A549 (cell line): ENCODE measurements around the gene KRT13.

Experiments used
- CTCF ChIP-seq: fragments of >200 bp; sonication (Bioruptor Twin); formaldehyde crosslinking; IDR thresholded peaks from 3 replicates; pipeline ENCODE4 v1.5.1; 2016
- EP300 ChIP-seq, 2 experiments: fragments of >200 bp; sonication (Bioruptor Twin); formaldehyde crosslinking; IDR thresholded peaks; 2 replicates in 1 of 2; 3 replicates in 1 of 2; pipeline ENCODE4 v1.6.1; 2016 to 2017
- JUNB ChIP-seq: fragments of >200 bp; sonication (Bioruptor Twin); formaldehyde crosslinking; IDR thresholded peaks from 2 replicates; pipeline ENCODE4 v1.6.1; 2016

GRCh38 chr17:41527063-41528023 is 21.9 kb upstream of the KRT13 start:
- TF ChIP-seq CTCF, result no peak
- TF ChIP-seq EP300 (IDR thresholded peaks at IDR 0.05), result no peak
- no peak for TF ChIP-seq JUNB
